HG03097 (cell line): Measurements from ENCODE around the gene TTC34.

ENCODE experiments used
- ATAC-seq: cut with Tn5 transposase; IDR thresholded peaks from one replicate; pipeline ENCODE4 v1.9.1; 2021; ENCODE audit not compliant: unreplicated experiment, low FRiP score

The TTC34 gene

GRCh38 chr1:2814511-2815075 lies 13.1 kb upstream of the TTC34 start:
- ATAC-seq: no peak

- no peak for ATAC-seq
Measured at GRCh38 chr1:2812939-2813653, 11.6 kb upstream of the TTC34 start.

GRCh38 chr1:2812136-2812535 lies 10.6 kb upstream of the TTC34 start:
- no peak for ATAC-seq

GRCh38 chr1:2811533-2811918 lies 10.0 kb upstream of the TTC34 start:
- no peak for ATAC-seq

GRCh38 chr1:2810899-2811532 lies 9.5 kb upstream of the TTC34 start:
- ATAC-seq: no peak

GRCh38 chr1:2810281-2810680 lies 8.8 kb upstream of the TTC34 start:
- no peak for ATAC-seq

GRCh38 chr1:2809656-2810055 lies 8.2 kb upstream of the TTC34 start:
- no peak for ATAC-seq

- no peak for ATAC-seq
Measured at GRCh38 chr1:2808831-2809605, 7.5 kb upstream of the TTC34 start.

GRCh38 chr1:2808386-2808705 lies 6.9 kb upstream of the TTC34 start:
- no peak for ATAC-seq

GRCh38 chr1:2807678-2808385 lies 6.3 kb upstream of the TTC34 start:
- ATAC-seq: no peak

GRCh38 chr1:2807036-2807435 lies 5.5 kb upstream of the TTC34 start:
- ATAC-seq: no peak

GRCh38 chr1:2806591-2806990 lies 5.1 kb upstream of the TTC34 start:
- no peak for ATAC-seq

GRCh38 chr1:2805801-2806430 lies 4.4 kb upstream of the TTC34 start:
- ATAC-seq: no peak

- ATAC-seq: no peak
Measured at GRCh38 chr1:2804628-2805351, 3.3 kb upstream of the TTC34 start.

- no peak for ATAC-seq
Measured at GRCh38 chr1:2803931-2804627, 2.6 kb upstream of the TTC34 start.

- no peak for ATAC-seq
Measured at GRCh38 chr1:2803086-2803930, 1.8 kb upstream of the TTC34 start.

GRCh38 chr1:2802421-2802961 lies 998 bp upstream of the TTC34 start:
- no peak for ATAC-seq

GRCh38 chr1:2801046-2801445 lies 447 bp downstream of the TTC34 start:
- ATAC-seq: no peak
